HCT116 (cell line): ENCODE data around the gene PXYLP1. TPM values are rescaled to one million over a fixed set of nuclear protein-coding genes. Genes with fewer than 3 reads are reported as not detected.
A peak's percentile ranks its signal among the peaks of the same experiment; 100 is the strongest.

Source experiments
- ATAC-seq: fragments of 200-7000 bp; cut with Tn5 transposase; 2 replicates; pipeline ENCODE4 v1.9.1; 2020; ENCODE audit warnings: mild to moderate bottlenecking, moderate library complexity
- BruUV-seq: library from RNA; stranded (reverse); fragments of 400-500 nt; replicated peaks from 2 replicates; lab custom pipeline; 2021; lab: Mats Ljungman, UMichigan
- CTCF ChIA-PET: fragments of 300-600 bp; sonication (Branson Sonifier 250); formaldehyde crosslinking; loops from one replicate; lab custom pipeline; 2021; ENCODE audit warnings: antibody characterized with exemption; lab: Charles Lee
- POLR2A ChIA-PET: fragments of 300-600, 350-600 bp; sonication (Branson Sonifier 250); formaldehyde crosslinking; loops from one replicate; lab custom pipeline; 2021; ENCODE audit warnings: antibody characterized with exemption; lab: Charles Lee
- RAD21 ChIA-PET, 2 experiments: fragments of 300-600 bp; sonication (Branson Sonifier 250); formaldehyde crosslinking; loops; one replicate each; lab custom pipeline; 2023; ENCODE audit warnings: low total read pairs in 2 of 2; ENCODE audit not compliant: uncharacterized antibody in 2 of 2, unreplicated experiment in 2 of 2, low non-redundant PET in 1 of 2; lab: Charles Lee
- DNase-seq: peaks from one replicate; pipeline ENCODE4 v3.0.0-alpha.2; 2010; ENCODE audit warnings: low read depth, low spot score
- H2AFZ ChIP-seq: fragments of 200-600 bp; shearing (Covaris generic), sonication (generic); 2 replicates; pipeline ENCODE4 v1.6.1; 2017; ENCODE audit warnings: low read depth, mixed run types, mixed read lengths, antibody characterized with exemption, low read length; ENCODE audit not compliant: poor library complexity, severe bottlenecking
- H3K27ac ChIP-seq: 2 replicates; pipeline ENCODE4 v1.5.1; 2012; ENCODE audit warnings: low read depth, low read length
- H3K27me3 ChIP-seq: fragments of 200-600 bp; sonication (generic); 2 replicates; pipeline ENCODE4 v1.6.1; 2016; ENCODE audit warnings: mixed run types, low read length, mixed read lengths; ENCODE audit not compliant: insufficient read depth
- H3K36me3 ChIP-seq, 2 experiments: fragments of 200-500 bp in 1 of 2; fragments of 200-600 bp in 1 of 2; sonication (Bioruptor generic) in 1 of 2; sonication (generic) in 1 of 2; 2 replicates each; pipeline versions ENCODE4 v1.5.1 to v1.6.1; 2014 to 2016; ENCODE audit warnings: low read length in 2 of 2, inconsistent platforms in 1 of 2, mixed read lengths in 1 of 2, mixed run types in 1 of 2; ENCODE audit not compliant: insufficient read depth in 2 of 2, control insufficient read depth in 1 of 2
- H3K4me1 ChIP-seq, 2 experiments: fragments of 200-600 bp in 1 of 2; sonication (generic) in 1 of 2; 2 replicates each; pipeline versions ENCODE4 v1.5.1 to v1.6.1; 2012 to 2017; ENCODE audit warnings: low read length in 2 of 2, inconsistent platforms in 1 of 2, mild to moderate bottlenecking in 1 of 2, mixed read lengths in 1 of 2, mixed run types in 1 of 2, moderate library complexity in 1 of 2; ENCODE audit not compliant: insufficient read depth in 2 of 2, control insufficient read depth in 1 of 2
- H3K4me2 ChIP-seq: fragments of 200-600 bp; sonication (generic); 2 replicates; pipeline ENCODE4 v1.6.1; 2017; ENCODE audit warnings: mixed run types, low read length, mixed read lengths
- H3K4me3 ChIP-seq, 2 experiments: fragments of 200-600 bp in 1 of 2; sonication (generic) in 1 of 2; replicated peaks in 1 of 2; 2 replicates each; pipeline ENCODE4 v1.5.1; 2011 to 2016; ENCODE audit warnings: low read length in 2 of 2, control low read depth in 1 of 2, low read depth in 1 of 2, mild to moderate bottlenecking in 1 of 2, mixed read lengths in 1 of 2, mixed run types in 1 of 2
- H3K79me2 ChIP-seq: fragments of 200-600 bp; sonication (generic); 2 replicates; pipeline ENCODE4 v1.6.1; 2017; ENCODE audit warnings: mild to moderate bottlenecking, mixed run types, low read length, moderate library complexity, mixed read lengths; ENCODE audit not compliant: insufficient read depth
- H3K9ac ChIP-seq: fragments of 200-600 bp; sonication (generic); 2 replicates; pipeline ENCODE4 v1.6.1; 2016; ENCODE audit warnings: low read length, mixed read lengths
- H3K9me2 ChIP-seq: fragments of 200-600 bp; sonication (generic), shearing (Covaris generic); 2 replicates; pipeline ENCODE4 v1.6.1; 2017; ENCODE audit warnings: mixed run types, mild to moderate bottlenecking, moderate library complexity; ENCODE audit not compliant: insufficient read depth
- H3K9me3 ChIP-seq, 2 experiments: fragments of 200-500 bp in 1 of 2; fragments of 200-600 bp in 1 of 2; sonication (Bioruptor generic) in 1 of 2; sonication (generic) in 1 of 2; 2 replicates each; pipeline ENCODE4 v1.6.1; 2014 to 2017; ENCODE audit warnings: low read length in 2 of 2, mixed read lengths in 2 of 2, inconsistent platforms in 1 of 2, low read depth in 1 of 2, mild to moderate bottlenecking in 1 of 2, mixed run types in 1 of 2, moderate library complexity in 1 of 2; ENCODE audit not compliant: control insufficient read depth in 1 of 2, insufficient read depth in 1 of 2
- H4K20me1 ChIP-seq: fragments of 200-600 bp; sonication (generic), shearing (Covaris generic); 2 replicates; pipeline ENCODE4 v1.6.1; 2017; ENCODE audit warnings: mixed run types, mild to moderate bottlenecking, moderate library complexity; ENCODE audit not compliant: insufficient read depth
- CEBPB ChIP-seq: IDR thresholded peaks from 2 replicates; pipeline ENCODE4 v1.6.1; 2012; ENCODE audit warnings: low read depth
- EGR1 ChIP-seq: IDR thresholded peaks from 2 replicates; pipeline ENCODE4 v1.6.1; 2012; ENCODE audit warnings: low read depth
- ELF1 ChIP-seq: IDR thresholded peaks from 2 replicates; pipeline ENCODE4 v1.6.1; 2012; ENCODE audit warnings: low read depth, borderline replicate concordance
- EZH2phosphoT487 ChIP-seq: fragments of 200-600 bp; IDR thresholded peaks from 2 replicates; pipeline ENCODE4 v1.6.1; 2018; ENCODE audit warnings: antibody characterized with exemption, borderline replicate concordance
- FOSL1 ChIP-seq: IDR thresholded peaks from 2 replicates; pipeline ENCODE4 v1.6.1; 2012; ENCODE audit warnings: low read depth
- JUND ChIP-seq: IDR thresholded peaks from 2 replicates; pipeline ENCODE4 v1.6.1; 2012
- POLR2A ChIP-seq: IDR thresholded peaks from 2 replicates; pipeline ENCODE4 v1.7.0; 2011; ENCODE audit warnings: borderline replicate concordance; ENCODE audit not compliant: insufficient read depth, insufficient read length; ENCODE audit errors: extremely low read depth
- POLR2AphosphoS5 ChIP-seq: IDR thresholded peaks from 2 replicates; pipeline ENCODE4 v1.6.1; 2011; ENCODE audit warnings: mild to moderate bottlenecking, low read depth, low read length, moderate library complexity
- RAD21 ChIP-seq: IDR thresholded peaks from 2 replicates; pipeline ENCODE4 v1.6.1; 2012; ENCODE audit warnings: low read depth, mild to moderate bottlenecking
- SIN3A ChIP-seq: IDR thresholded peaks from 2 replicates; pipeline ENCODE4 v1.6.1; 2012; ENCODE audit warnings: low read depth
- SP1 ChIP-seq: IDR thresholded peaks from 2 replicates; pipeline ENCODE4 v1.6.1; 2012; ENCODE audit warnings: low read depth
- TCF7L2 ChIP-seq: IDR thresholded peaks from 2 replicates; pipeline ENCODE4 v1.7.0; 2011; ENCODE audit warnings: borderline replicate concordance, inconsistent platforms; ENCODE audit not compliant: insufficient read depth, insufficient read length; ENCODE audit errors: extremely low read depth
- YY1 ChIP-seq: IDR thresholded peaks from 2 replicates; pipeline ENCODE4 v1.6.1; 2011; ENCODE audit warnings: low read length, low read depth, moderate library complexity, mild to moderate bottlenecking; ENCODE audit not compliant: insufficient replicate concordance; ENCODE audit errors: extremely low read depth
- intact Hi-C: fragments of 100-400 bp; cut with micrococcal nuclease; formaldehyde crosslinking; loops from 2 replicates; pipeline ENCODE4 v1.10.0; 2022
- total RNA-seq: library from RNA; stranded (reverse); gene quantifications from one replicate; pipeline ENCODE4 v1.2.1, GENCODE V29; 2021; ENCODE audit not compliant: unreplicated experiment
- TF ChIP-seq, protein P1 (sequence below): IDR thresholded peaks from 2 replicates; pipeline ENCODE4 v1.6.1; 2012; ENCODE audit warnings: low read depth
- TF ChIP-seq, protein P2 (sequence below): IDR thresholded peaks from 2 replicates; pipeline ENCODE4 v1.6.1; 2012
- TF ChIP-seq, protein P3 (sequence below), 3 experiments: fragments of 200-600 bp in 1 of 3; sonication (generic) in 1 of 3; IDR thresholded peaks in 2 of 3; conservative IDR thresholded peaks in 1 of 3; 2 replicates each; pipeline ENCODE4 v1.5.1; 2012 to 2017; ENCODE audit warnings: low read depth in 2 of 3, low read length in 2 of 3, antibody characterized with exemption in 1 of 3, borderline replicate concordance in 1 of 3, control low read depth in 1 of 3, mild to moderate bottlenecking in 1 of 3, mixed read lengths in 1 of 3, mixed run types in 1 of 3, moderate library complexity in 1 of 3; ENCODE audit not compliant: insufficient read depth in 1 of 3
- TF ChIP-seq, protein P4 (sequence below): IDR thresholded peaks from 2 replicates; pipeline ENCODE4 v1.6.1; 2011; ENCODE audit warnings: mild to moderate bottlenecking, low read length, moderate library complexity; ENCODE audit not compliant: insufficient replicate concordance; ENCODE audit errors: extremely low read depth

PXYLP1 gene
- total RNA-seq, 1 experiment from 2014 or later, result 15.3 TPM

DNA sequence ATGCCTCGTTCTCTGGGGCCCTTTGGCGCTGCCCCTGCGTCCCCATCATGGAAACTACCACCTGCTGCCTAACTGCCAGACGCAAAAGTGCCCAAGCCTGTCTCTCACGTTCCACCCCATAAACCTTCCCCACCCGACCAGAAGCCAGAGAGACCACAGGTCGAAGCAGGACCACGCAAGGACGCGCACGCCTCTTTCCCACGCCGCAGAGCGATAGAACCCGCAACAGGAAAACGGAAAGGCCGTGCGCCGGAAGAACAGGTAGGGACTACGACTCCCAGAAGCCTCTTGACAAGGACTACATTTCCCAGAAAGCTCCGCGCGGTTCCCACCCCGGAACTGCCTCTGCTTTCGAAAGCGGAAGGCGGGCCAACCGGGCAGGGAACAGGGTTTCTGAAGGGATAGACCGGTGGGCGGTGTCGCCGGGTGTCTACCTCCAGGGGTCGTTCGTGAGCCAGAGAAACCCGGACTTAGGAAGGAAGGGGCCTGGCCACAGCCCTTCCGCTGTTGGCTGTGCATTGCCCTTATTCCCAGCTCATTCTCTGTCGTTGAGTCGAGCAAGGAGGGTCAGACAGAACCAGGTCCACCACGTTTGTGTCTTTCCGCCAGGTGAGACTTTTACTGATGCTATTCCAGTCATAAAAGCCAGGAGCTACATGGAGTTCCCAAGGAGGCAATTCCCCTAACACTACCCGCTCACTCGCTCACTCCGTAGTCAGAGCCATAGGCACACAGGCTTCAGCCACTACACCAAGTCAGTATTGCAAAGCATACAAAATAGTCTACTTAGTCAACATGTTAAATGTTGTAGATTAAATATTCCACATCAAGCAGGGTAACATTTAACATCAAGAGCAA, 80.1 kb downstream of the PXYLP1 start:
- H3K27ac ChIP-seq, result peak overlapping the region; percentile 45
- POLR2A ChIA-PET, result interaction anchor here (0.7 to 1.3 kb wide), 6 partner anchors 140 to 254 kb away, joined by 3 to 5 read pairs (median 4); no protein-coding TSS in a partner anchor
- H3K4me1 ChIP-seq, result peaks cover 2 to 29% of the 10 kb centered on the region in 2 experiments; a peak in 3 of 4 replicates
- BruUV-seq, result TSS peak; percentile 91
- no peaks in the 10 kb centered on the region for H3K79me2 ChIP-seq
- peak overlapping the region; percentile 24 for H2AFZ ChIP-seq
- CTCF ChIA-PET, result interaction anchor here (0.7 to 3.7 kb wide), 13 partner anchors 9 to 250 kb away, joined by 3 to 51 read pairs (median 6); no protein-coding TSS in a partner anchor
- no peaks in the 10 kb centered on the region for H3K36me3 ChIP-seq
- H3K9me3 ChIP-seq, result no peaks in the 10 kb centered on the region
- no peaks in the 10 kb centered on the region for H3K27me3 ChIP-seq
- no peaks in the 10 kb centered on the region for H3K9me2 ChIP-seq
- ATAC-seq (peak; percentile 89), DNase-seq (peak; percentile 96)
- RAD21 ChIA-PET, result interaction anchor here (0.8 to 1.7 kb wide), 8 partner anchors 49 to 148 kb away, joined by 3 to 7 read pairs (median 4); no protein-coding TSS in a partner anchor
- peak overlapping the region; percentile 78 to 91 for H3K4me3 ChIP-seq
- H3K9ac ChIP-seq, result peak overlapping the region; percentile 74
- H3K4me2 ChIP-seq, result peak overlapping the region; percentile 82
- H4K20me1 ChIP-seq, result no peaks in the 10 kb centered on the region
- intact Hi-C loops, result loop anchor here (1.0 to 2.0 kb wide), 2 partner anchors 49 to 141 kb away; no protein-coding TSS in a partner anchor
- TF ChIP-seq SIN3A (peak; percentile 95), JUND (no peak), POLR2A (no peak), SP1 (peak; percentile 77), ELF1 (peak; percentile 97), EGR1 (peak; percentile 66), RAD21 (peak; percentile 91), YY1 (peak; percentile 71), FOSL1 (no peak), TCF7L2 (no peak), EZH2phosphoT487 (no peak), CEBPB (peak; percentile 4; the same call in 1 of the 2 replicates), POLR2AphosphoS5 (peak; percentile 95)
- TF ChIP-seq, protein P1, sequence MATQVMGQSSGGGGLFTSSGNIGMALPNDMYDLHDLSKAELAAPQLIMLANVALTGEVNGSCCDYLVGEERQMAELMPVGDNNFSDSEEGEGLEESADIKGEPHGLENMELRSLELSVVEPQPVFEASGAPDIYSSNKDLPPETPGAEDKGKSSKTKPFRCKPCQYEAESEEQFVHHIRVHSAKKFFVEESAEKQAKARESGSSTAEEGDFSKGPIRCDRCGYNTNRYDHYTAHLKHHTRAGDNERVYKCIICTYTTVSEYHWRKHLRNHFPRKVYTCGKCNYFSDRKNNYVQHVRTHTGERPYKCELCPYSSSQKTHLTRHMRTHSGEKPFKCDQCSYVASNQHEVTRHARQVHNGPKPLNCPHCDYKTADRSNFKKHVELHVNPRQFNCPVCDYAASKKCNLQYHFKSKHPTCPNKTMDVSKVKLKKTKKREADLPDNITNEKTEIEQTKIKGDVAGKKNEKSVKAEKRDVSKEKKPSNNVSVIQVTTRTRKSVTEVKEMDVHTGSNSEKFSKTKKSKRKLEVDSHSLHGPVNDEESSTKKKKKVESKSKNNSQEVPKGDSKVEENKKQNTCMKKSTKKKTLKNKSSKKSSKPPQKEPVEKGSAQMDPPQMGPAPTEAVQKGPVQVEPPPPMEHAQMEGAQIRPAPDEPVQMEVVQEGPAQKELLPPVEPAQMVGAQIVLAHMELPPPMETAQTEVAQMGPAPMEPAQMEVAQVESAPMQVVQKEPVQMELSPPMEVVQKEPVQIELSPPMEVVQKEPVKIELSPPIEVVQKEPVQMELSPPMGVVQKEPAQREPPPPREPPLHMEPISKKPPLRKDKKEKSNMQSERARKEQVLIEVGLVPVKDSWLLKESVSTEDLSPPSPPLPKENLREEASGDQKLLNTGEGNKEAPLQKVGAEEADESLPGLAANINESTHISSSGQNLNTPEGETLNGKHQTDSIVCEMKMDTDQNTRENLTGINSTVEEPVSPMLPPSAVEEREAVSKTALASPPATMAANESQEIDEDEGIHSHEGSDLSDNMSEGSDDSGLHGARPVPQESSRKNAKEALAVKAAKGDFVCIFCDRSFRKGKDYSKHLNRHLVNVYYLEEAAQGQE, result no peak
- TF ChIP-seq, protein P2, sequence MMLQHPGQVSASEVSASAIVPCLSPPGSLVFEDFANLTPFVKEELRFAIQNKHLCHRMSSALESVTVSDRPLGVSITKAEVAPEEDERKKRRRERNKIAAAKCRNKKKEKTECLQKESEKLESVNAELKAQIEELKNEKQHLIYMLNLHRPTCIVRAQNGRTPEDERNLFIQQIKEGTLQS, result no peak
- TF ChIP-seq, protein P3, sequence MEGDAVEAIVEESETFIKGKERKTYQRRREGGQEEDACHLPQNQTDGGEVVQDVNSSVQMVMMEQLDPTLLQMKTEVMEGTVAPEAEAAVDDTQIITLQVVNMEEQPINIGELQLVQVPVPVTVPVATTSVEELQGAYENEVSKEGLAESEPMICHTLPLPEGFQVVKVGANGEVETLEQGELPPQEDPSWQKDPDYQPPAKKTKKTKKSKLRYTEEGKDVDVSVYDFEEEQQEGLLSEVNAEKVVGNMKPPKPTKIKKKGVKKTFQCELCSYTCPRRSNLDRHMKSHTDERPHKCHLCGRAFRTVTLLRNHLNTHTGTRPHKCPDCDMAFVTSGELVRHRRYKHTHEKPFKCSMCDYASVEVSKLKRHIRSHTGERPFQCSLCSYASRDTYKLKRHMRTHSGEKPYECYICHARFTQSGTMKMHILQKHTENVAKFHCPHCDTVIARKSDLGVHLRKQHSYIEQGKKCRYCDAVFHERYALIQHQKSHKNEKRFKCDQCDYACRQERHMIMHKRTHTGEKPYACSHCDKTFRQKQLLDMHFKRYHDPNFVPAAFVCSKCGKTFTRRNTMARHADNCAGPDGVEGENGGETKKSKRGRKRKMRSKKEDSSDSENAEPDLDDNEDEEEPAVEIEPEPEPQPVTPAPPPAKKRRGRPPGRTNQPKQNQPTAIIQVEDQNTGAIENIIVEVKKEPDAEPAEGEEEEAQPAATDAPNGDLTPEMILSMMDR (IDR thresholded peaks at IDR 0.05 in 2 of 3, conservative IDR thresholded peaks at IDR 0.05 in 1 of 3; ENCODE audit: borderline replicate concordance in 1 of 3, insufficient read depth in 1 of 3, low read depth in 2 of 3, low read length in 2 of 3), result peak; percentile 69 to 91 (median 69)
- TF ChIP-seq, protein P4, sequence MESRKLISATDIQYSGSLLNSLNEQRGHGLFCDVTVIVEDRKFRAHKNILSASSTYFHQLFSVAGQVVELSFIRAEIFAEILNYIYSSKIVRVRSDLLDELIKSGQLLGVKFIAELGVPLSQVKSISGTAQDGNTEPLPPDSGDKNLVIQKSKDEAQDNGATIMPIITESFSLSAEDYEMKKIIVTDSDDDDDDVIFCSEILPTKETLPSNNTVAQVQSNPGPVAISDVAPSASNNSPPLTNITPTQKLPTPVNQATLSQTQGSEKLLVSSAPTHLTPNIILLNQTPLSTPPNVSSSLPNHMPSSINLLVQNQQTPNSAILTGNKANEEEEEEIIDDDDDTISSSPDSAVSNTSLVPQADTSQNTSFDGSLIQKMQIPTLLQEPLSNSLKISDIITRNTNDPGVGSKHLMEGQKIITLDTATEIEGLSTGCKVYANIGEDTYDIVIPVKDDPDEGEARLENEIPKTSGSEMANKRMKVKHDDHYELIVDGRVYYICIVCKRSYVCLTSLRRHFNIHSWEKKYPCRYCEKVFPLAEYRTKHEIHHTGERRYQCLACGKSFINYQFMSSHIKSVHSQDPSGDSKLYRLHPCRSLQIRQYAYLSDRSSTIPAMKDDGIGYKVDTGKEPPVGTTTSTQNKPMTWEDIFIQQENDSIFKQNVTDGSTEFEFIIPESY, result peak; percentile 12
